Large intestine (tissue), 3 donors: Measurements from ENCODE around the gene PIN4. TPM values are rescaled to one million over a fixed set of nuclear protein-coding genes. Genes with fewer than 3 reads are reported as not detected.
"Not testable (repeated sequence)": the region's sequence is repeated elsewhere in the genome, so short reads cannot be mapped to it uniquely, and the experiment has no call there.

ENCODE experiments used
- DNase-seq, 2 donors: peaks; one replicate each; pipeline versions ENCODE4 v3.0.0 to v3.0.0-alpha.2; 2013
- H3K27ac ChIP-seq: one replicate; pipeline ENCODE4 v1.5.1; 2013; ENCODE audit warnings: low read length
- H3K27me3 ChIP-seq: 2 replicates; pipeline ENCODE4 v1.6.1; 2013; ENCODE audit warnings: low read length; ENCODE audit not compliant: control insufficient read depth, insufficient read depth
- H3K36me3 ChIP-seq: 2 replicates; pipeline ENCODE4 v1.6.1; 2013; ENCODE audit warnings: low read length; ENCODE audit not compliant: control insufficient read depth, insufficient read depth
- H3K4me1 ChIP-seq: one replicate; pipeline ENCODE4 v1.6.1; 2013; ENCODE audit warnings: low read length; ENCODE audit not compliant: control insufficient read depth, insufficient read depth
- H3K4me3 ChIP-seq: one replicate; pipeline ENCODE4 v1.5.1; 2013; ENCODE audit warnings: low read length
- H3K9me3 ChIP-seq: one replicate; pipeline ENCODE4 v1.6.1; 2013; ENCODE audit warnings: mild to moderate bottlenecking, low read depth, low read length, moderate library complexity; ENCODE audit not compliant: control insufficient read depth
- WGBS: methylation state at CpG from one replicate; pipeline ENCODE4 v1.1.5; 2013; ENCODE audit warnings: low lambda C conversion rate; ENCODE audit not compliant: insufficient coverage; 5-methylcytosine and 5-hydroxymethylcytosine counted together
- polyA plus RNA-seq: library from polyadenylated mRNA; unstranded; fragments of 120-200 nt; gene quantifications from one replicate; pipeline ENCODE4 v1.2.1, GENCODE V29; 2013

PIN4 gene
- polyA plus RNA-seq, 1 donor = 21.5 TPM

DNA sequence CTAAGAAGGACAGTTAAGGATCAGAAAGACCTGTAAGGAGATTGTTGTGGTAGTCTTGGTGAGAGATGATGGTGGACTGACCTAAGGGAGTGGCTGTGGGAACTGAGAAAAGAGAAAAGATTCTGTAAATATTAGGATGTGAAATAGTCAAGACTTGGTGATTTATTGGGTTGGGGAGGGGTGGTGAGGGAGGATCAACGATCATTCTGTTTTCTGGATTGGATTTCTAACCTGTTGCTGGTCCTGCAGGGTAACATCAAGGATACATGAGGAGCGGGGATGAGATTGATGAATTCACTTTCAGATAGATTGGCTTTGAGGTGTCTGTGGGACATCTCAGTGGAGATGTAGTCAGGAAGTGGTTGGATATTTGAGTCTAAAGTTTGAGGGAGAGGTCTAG is 1.4 kb downstream of the PIN4 start:
- H3K4me1 ChIP-seq = peaks cover 5% of the 10 kb centered on the region
- H3K4me3 ChIP-seq = no peak overlapping the region
- H3K9me3 ChIP-seq = no peaks in the 10 kb centered on the region
- no peak for DNase-seq
- no peak overlapping the region for H3K27ac ChIP-seq
- no CpG with 5 or more reads among the region's 2 CpGs for WGBS
- no peaks in the 10 kb centered on the region for H3K27me3 ChIP-seq
- peaks cover 8% of the 10 kb centered on the region for H3K36me3 ChIP-seq

DNA sequence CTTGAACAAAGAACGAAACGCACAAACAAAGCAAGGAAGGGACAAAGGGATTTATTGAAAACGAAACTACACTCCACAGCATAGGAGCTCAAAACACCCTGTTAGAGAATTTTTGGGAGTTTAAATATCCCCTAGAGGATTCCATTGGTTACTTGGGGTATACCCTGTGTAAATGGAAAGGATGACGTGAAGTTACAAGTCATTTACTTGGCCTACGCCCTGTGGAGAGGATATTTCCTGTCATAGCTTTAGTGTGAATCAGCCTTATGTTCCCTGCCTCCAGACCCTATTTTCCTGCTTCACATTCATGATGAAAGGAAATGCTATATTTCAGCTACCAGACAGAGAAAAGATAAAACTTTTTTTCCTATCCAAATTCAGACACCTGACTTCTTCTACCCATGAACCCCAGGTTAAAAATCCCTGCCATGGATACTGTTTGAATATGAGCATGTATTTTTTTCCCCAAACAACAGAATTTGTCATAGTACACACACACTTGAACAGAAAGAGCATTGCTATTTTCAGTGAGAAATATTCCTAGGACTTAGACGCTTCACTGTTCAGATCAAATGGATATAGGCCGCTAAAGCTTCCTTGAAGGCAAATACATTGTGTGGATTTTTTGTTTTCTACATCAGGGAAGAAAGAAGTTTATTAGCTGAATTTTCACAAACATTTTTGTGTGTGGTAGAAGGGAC is 20.4 kb downstream of the PIN4 start:
- Histone ChIP-seq H3K27me3 (no peaks in the 10 kb centered on the region), H3K4me1 (no peaks in the 10 kb centered on the region), H3K4me3 (no peak overlapping the region), H3K9me3 (no peaks in the 10 kb centered on the region), H3K36me3 (peaks cover 14% of the 10 kb centered on the region), H3K27ac (no peak overlapping the region)
- WGBS = no CpG with 5 or more reads among the region's 7 CpGs
- no peak for DNase-seq

DNA sequence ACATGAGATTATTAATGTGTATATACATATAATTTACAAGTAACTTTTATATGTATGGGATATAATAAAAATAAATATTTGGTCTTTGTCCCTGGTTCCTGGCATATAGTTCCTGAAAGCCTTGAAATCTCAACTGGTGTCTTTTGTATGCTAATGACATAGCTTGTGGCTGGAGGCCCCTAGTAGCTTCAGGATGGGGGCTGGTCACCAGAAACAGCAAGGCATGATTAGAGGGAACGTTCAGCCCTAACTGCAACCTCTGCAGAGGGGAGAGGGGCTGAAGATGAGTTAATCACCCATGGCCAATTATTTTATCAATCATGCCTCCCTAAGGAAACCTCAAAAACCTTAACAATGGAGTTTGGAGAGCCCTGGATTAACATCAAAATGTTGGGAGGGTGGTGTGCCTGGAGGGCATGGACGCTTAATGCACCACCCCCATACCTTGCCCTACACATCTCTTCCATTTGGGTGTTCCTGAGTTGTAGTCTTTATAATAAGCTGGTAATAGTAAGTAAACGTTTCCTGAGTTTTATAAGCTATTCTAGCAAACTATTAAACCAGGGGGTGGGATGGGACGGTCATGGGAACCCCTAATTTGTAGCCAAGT is 21.3 kb downstream of the PIN4 start:
- no peaks in the 10 kb centered on the region for H3K4me1 ChIP-seq
- no CpG with 5 or more reads among the region's 4 CpGs for whole genome bisulfite sequencing
- DNase-seq = no peak
- H3K9me3 ChIP-seq = no peaks in the 10 kb centered on the region
- H3K27me3 ChIP-seq = no peaks in the 10 kb centered on the region
- no peak overlapping the region for H3K27ac ChIP-seq
- peaks cover 11% of the 10 kb centered on the region for H3K36me3 ChIP-seq
- H3K4me3 ChIP-seq = no peak overlapping the region

DNA sequence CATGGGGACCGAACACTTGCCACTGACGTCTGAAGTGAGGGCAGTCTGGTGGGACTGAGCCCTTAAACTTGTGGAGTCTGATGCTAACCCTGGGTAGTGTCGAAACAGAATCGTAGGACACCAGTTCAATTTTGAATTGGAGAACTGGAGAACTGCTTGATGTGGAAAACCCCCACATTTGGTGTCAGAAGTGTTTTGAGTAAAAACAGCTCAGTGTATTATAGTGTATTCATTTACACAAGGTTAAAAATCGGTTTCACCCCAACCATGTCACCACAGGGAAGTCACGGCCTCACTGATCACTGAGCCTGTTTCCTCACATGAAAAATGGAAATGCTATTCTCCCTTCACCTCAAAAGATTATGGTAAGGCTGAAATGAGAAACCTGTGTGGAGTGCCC is 21.9 kb downstream of the PIN4 start:
- H3K4me3 ChIP-seq = no peak overlapping the region

DNA sequence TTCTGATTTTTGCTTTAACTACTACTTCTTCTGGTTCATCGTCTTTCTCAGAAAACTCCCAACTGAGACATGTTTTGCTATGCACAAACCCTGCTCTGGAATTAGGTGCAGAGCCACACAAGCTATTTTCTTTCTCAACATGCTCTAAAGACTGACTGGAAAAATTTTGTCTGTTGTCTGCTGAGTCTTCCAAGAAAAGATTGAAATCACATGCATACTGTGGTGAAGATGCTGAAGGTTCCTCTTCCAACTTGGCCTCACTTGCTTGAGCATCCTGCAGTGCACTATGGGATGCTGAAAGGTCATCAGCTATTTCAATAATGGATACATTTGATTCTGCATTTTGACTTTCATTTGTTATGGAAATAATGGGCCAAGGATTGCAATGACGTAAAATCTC is 24.1 kb downstream of the PIN4 start:
- Histone ChIP-seq H3K9me3 (no peaks in the 10 kb centered on the region), H3K4me1 (no peaks in the 10 kb centered on the region), H3K27ac (no peak overlapping the region), H3K27me3 (no peaks in the 10 kb centered on the region), H3K36me3 (peaks cover 4% of the 10 kb centered on the region), H3K4me3 (no peak overlapping the region)
- WGBS = no CpG with 5 or more reads among the region's 2 CpGs
- DNase-seq = no peak

More for the DNA sequence above, 21.9 kb downstream of the PIN4 start:
- Histone ChIP-seq H3K27ac (no peak overlapping the region), H3K9me3 (no peaks in the 10 kb centered on the region), H3K4me1 (no peaks in the 10 kb centered on the region), H3K36me3 (peaks cover 11% of the 10 kb centered on the region), H3K27me3 (no peaks in the 10 kb centered on the region)
- DNase-seq = no peak
- no CpG with 5 or more reads among the region's 6 CpGs for WGBS

DNA sequence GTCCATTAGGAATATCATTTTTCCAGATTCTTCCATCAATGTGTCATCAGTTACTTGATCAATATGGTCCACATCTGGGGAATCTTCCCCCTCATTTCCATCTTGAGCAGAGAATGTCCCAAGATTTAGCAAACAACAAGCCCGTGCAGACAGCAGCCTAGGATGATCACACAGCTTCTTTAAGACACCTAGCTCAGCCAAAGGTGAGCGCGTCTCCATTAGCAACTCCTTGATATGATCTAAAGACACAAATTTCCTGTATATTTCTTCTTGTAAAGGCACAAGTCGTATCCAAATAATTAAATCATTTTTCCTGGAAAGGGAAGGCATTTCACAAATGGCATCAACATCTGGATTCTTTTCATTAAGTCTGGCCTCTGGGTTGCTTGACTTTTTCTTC is 25.8 kb downstream of the PIN4 start:
- Histone ChIP-seq H3K4me3 (no peak overlapping the region), H3K4me1 (no peaks in the 10 kb centered on the region), H3K36me3 (peaks cover 4% of the 10 kb centered on the region), H3K9me3 (no peaks in the 10 kb centered on the region), H3K27ac (no peak overlapping the region), H3K27me3 (no peaks in the 10 kb centered on the region)
- WGBS = no CpG with 5 or more reads among the region's 4 CpGs
- DNase-seq = no peak

DNA sequence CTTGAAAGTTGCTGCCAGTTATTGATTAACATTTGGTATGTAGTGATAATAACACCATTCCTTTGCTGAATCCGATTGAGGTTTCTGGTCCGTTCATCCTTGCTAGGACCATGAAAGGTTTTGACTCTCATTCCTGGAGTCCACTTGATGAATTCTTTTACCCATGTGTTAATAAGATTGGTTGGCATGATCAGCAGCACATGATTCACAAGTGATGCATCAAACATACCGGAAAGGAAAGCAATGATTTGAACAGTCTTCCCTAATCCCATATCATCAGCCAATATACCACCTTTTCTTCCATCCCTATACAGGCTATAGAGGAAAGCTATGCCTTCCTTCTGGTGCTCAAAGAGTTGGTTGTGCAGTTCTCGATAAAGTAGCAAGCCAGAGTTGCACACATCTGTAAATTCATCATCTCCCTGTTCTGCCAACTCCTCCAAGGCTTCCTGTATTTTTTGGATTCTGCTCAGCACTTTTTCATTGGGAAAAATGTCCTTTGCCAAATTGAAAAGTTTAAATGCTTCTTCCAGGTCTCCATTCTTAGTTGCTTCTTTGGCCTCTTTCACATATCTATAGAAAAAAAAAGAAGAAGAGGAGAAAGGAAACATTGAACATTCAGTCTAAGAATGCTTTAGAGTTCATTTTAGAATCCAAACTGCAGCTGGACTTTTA is 26.7 kb downstream of the PIN4 start:
- DNase-seq = no peak
- Histone ChIP-seq H3K36me3 (peaks cover 4% of the 10 kb centered on the region), H3K27ac (no peak overlapping the region)

DNA sequence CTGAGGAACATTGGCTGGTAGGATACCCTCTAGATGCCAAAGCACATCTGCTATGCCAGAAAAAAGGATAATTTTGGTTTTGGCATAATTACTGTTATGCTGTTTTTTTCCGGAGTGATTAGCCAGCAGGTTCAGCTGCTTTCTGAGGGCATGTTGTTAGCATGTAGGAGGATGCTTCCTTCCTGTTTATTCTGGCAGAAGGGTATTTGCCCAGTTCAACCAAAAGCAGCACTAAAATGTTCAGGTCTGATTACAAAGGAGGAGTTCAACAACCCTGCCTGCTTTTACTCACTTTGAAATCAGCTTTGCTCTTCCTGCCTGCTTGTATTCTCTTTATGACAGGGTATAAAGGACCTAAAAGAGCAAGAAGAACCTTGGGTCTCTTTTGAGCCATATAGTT is 35.4 kb downstream of the PIN4 start:
- no peaks in the 10 kb centered on the region for H3K27me3 ChIP-seq
- H3K4me1 ChIP-seq = no peaks in the 10 kb centered on the region
- no peak overlapping the region for H3K4me3 ChIP-seq
- no peaks in the 10 kb centered on the region for H3K36me3 ChIP-seq
- no peak overlapping the region for H3K27ac ChIP-seq
- no peaks in the 10 kb centered on the region for H3K9me3 ChIP-seq
- no peak for DNase-seq
- no CpG with 5 or more reads among the region's 1 CpG for WGBS

More for the DNA sequence above, 26.7 kb downstream of the PIN4 start:
- Histone ChIP-seq H3K4me3 (no peak overlapping the region), H3K4me1 (no peaks in the 10 kb centered on the region), H3K27me3 (no peaks in the 10 kb centered on the region), H3K9me3 (no peaks in the 10 kb centered on the region)
- WGBS = no CpG with 5 or more reads among the region's 4 CpGs

DNA sequence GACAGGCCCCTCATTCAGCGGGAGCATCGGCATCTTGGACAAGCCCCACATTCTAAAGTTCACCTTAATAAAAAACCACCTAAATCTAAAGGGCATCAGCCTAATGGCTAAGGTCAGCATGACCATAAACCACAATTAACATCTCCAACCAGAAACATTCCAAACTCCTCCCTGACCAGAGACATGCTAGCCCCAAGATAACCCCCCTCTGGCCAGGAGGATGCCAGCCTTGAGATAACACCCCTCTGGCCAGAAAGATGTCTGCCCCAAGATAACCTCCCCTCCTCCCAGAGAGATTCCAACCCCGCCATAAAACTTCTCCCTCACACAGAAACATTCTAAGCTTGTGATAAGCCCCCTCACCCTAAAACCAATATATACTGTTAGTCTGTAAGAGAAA is 38.8 kb downstream of the PIN4 start:
- not testable (repeated sequence) for H3K4me3 ChIP-seq, H3K27me3 ChIP-seq, H3K27ac ChIP-seq, DNase-seq, H3K9me3 ChIP-seq, H3K4me1 ChIP-seq, H3K36me3 ChIP-seq
- no CpG with 5 or more reads among the region's 3 CpGs for WGBS

DNA sequence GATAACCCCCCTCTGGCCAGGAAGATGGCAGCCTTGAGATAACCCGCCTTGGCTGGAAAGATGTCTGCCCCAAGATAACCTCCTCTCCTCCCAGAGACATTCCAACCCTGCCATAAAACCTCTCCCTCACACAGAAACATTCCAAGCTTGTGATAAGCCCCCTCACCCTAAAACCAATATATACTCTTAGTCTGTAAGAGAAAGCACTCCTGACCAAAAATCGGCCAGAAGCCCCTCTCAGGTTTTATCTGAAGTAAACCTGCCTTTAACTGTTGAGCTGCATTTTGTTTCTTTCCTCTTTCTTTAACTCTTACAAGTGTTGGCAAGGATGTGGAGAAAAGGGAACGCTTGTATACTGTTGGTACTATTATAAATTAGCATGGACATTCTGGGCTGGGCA is 48.7 kb downstream of the PIN4 start:
- Histone ChIP-seq H3K27me3 (no peaks in the 10 kb centered on the region), H3K4me1 (no peaks in the 10 kb centered on the region), H3K9me3 (no peaks in the 10 kb centered on the region), H3K27ac (no peak overlapping the region), H3K36me3 (no peaks in the 10 kb centered on the region), H3K4me3 (no peak overlapping the region)
- no CpG with 5 or more reads among the region's 3 CpGs for WGBS
- DNase-seq = no peak
